ENCODE results near the gene STX1B.
A peak's percentile ranks its signal among the peaks of the same experiment; 100 is the strongest.
"Not testable (repeated sequence)": the region's sequence is repeated elsewhere in the genome, so short reads cannot be mapped to it uniquely, and the experiment has no call there.

STX1B gene

DNA sequence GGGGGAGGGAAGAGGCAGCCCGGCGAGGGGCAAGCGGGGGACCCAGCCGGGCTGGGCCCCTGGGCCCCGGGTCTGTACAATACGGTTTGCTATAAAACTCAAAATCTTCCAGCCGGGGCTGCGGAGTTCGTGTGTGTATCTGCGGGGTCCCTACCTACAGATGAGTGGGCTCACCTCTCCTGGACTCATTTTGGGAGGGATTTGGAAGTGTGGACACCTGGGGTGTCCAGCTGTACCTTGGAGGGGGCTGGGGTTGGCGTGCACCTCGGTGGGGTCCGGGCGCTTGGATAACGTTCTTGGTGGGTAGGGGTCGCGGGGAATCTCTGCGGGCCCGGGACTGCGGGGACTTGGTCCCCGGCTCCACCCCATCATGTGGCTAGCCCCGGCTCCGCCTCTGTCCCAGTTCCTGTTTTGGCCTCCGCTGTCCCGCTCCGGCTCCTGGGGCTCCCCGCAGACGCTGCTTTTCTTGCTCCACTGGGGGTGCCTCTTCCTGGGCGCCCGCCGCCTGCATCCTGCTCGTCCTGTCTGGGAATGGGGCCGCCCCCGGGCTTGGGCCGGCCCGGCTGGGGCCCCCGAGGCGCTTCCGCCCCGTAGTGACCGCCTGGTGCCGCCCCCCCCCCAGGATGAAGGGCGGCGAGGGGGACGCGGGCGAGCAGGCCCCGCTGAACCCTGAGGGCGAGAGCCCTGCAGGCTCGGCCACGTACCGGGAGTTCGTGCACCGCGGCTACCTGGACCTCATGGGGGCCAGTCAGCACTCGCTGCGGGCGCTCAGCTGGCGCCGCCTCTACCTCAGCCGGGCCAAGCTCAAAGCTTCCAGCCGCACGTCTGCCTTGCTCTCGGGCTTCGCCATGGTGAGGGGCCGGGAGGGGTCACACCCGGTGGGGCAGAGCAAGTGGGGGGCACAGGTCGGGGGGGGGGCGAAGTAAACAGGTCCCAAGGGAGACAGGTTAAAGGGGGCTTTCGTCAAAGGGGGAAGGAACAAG, 61.5 kb downstream of the STX1B start, which contains the start of gene ORAI3:
Gene ORAI3 (plus strand): TSS at position 402 of the 983 bp plus-strand sequence. CDS start 222 bp downstream, at position 624.
- peak; percentile 88 for DNase-seq

DNA sequence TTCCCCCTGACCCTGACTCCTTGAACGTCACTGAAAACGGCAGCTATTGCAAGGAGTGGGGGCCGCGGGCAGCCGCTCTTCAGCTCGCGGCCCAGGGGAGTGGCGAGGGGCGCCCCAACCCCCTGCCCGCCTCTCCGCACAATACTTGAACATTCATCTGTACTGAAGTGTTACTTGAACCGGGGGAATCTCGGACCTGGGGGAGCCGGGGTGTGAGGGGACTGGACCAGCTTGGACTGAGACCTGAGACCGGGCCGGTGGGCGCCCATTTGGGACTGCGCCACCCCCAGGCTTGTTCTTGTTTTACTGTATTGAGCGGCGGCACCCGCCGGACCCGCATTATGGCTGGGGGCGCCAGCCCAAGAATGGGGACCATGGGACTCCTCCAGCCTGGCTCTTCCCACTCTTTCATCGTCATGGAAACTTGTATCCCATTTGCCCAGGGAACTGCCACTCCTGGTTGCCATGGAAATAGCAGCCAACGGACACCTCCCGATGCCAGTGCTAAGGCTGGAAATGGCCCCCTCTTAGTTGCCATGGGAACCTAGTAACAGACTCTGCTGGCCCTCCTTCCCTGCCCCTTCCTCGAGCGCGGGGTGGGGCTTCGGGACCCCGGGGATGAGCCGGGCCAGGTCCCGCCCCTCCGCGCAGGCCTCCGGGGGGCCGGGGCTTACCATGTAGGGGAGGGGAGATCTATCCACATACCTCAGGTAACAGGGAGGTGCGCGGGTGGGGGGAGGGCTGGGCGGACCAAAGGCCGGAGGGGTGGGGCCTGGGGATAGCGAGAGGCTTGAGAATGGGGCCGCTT, 62.4 kb downstream of the STX1B start:
- DNase-seq, result peak; percentile 85

DNA sequence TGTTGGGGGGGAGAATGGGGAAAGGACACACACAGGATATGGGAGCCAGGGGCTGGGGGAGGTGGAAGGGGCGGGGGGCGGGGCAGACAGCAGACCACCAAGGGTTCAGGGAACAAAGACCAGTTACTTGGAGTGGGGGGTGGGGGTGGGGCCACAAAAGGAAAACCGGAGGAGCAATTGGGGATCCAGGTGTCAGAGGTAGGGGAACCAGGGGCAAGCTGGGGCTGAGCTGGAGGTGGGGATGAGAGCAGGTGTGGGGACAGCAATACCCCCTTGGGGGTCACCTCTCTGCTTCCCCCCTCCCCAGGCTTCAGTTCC, 62.9 kb downstream of the STX1B start:
- DNase-seq, result no peak

DNA sequence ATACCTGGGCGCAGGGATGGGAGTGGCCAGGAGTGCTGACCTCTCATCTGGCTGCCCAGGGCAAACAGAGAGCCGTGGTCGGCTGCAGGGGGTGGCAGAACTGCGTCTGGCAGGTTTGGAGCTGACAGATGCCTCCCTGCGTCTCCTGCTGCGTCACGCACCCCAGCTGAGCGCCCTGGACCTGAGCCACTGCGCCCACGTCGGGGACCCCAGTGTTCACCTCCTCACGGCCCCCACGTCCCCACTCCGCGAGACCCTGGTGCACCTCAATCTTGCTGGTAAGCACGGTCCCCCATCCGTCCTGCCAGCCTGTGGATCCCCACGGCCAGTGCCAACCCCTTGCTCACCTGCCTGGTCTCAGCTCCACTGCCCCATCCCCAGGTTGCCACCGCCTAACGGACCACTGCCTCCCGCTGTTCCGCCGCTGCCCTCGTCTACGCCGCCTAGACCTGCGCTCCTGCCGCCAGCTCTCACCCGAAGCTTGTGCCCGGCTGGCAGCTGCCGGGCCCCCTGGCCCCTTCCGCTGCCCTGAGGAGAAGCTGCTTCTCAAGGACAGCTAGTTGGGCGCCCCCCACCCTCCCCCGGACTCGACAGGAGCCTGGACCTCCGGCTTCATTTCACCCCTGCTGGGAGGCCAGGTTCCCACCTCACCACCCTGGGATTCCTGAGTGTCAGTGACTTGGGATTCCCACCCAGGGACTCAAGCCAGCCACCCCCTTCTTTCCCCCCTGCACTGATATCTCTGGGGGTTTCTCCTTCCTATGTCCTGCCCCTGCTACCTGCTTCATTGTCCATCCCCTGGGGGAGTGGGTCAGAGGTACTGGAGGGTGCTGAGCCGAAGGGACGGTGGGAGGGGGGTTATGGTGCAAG, 63.5 kb downstream of the STX1B start:
- no peak for DNase-seq

DNA sequence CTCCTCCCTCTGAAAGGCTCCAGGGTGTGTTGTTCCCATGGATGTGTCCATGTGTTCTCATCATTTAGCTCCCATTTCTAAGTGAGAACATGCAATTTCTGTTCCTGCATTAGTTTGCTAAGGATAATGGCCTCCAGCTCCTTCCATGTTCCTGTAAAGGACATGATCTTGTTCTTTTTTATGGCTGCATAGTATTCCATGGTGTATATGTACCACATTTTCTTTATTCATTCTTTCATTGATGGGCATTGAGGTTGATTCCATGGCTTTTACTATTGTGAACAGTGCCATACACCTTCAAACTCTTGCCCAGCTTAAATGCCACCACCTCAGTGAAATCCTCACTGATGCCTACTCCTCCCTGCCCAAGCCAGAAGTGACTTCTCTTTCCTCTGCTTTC, 66.1 kb downstream of the STX1B start:
- DNase-seq, result no peak

DNA sequence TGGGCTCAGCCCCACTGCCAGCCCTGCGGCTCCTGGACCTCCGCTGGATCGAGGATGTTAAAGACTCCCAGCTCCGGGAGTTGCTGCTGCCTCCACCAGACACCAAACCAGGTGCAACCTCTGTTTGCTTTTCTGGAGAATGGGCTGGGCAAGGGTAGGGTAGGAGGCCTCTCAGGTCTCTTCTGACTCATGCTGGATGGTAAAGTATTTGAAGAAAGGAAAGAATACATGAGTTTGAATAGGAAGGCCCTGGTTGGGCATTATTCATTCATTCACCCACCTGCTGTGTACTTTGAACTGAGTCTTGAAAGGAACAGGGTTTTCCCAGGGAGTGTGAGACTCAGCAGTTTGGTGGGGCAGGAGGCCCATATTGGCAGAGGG, 68.0 kb downstream of the STX1B start:
- no peak for DNase-seq

DNA sequence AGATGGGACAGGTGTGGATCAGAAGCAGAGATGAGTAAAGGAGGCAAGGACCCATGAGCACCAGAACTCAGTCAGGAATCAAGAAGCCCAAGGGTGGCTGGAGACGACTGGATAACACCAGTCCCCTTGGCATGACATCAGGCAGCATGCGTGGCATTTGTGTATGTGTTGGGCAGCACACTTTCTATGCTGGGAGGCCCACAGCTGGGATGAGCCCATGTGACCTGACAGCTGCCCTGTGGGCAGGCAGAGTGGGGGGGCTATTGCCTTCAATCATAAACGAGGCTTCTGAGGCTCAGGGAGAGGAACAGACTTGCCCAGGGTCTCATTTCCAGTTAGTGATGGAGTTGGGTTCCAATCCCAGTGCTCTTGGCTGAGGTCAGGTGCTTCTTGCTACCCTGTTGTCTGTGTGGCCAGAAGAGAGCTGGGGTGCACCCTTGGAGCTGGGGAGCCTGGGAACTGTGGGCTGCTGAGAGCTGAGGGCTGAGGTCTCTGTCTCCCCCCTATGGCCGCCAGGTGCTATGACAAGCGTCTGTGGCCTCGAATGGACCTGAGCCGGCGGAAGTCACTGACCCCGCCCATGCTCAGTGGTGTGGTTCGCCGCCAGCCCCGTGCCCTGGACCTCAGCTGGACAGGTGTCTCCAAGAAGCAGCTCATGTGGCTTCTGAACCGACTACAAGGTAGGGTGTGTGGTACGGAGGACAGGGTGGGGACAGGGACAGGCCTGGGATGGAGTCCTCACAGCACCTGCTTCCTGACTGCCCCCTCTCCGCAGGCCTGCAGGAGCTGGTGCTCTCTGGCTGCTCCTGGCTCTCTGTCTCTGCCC, 68.6 kb downstream of the STX1B start:
- peak; percentile 91 for DNase-seq

DNA sequence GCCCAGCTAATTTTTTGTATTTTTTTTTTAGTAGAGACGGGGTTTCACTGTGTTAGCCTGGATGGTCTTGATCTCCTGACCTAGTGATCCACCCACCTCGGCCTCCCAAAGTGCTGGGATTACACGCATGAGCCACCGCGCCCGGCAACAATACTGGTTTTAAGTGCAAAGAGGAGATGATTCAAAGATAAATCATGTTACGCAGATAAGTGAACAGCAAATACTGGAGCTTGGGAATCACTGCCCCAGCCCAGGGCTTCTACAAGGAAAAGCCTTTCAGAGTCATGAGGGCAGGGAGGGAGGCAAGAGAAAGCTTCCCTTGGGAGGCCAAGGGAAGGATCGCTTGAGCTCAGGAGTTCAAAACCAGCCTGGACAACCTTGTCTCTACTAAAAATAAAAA, 70.9 kb downstream of the STX1B start:
- not testable (repeated sequence) for DNase-seq
